ENCODE data around the gene PPM1J.
A peak's percentile ranks its signal among the peaks of the same experiment; 100 is the strongest.
"Not testable (repeated sequence)": the region's sequence is repeated elsewhere in the genome, so short reads cannot be mapped to it uniquely, and the experiment has no call there.

The PPM1J gene

GRCh38 chr1:112715264-112716053 lies at the start of gene PPM1J:
Gene PPM1J, minus strand, starts transcription at chr1:112715332. Its CDS starts 31 bp downstream, at chr1:112715301.
- DNase-seq = peak; percentile 97

GRCh38 chr1:112762541-112763500 lies 47.7 kb upstream of the PPM1J start:
- peak; percentile 49 for DNase-seq

- peak; percentile 30 for DNase-seq
Observed at GRCh38 chr1:112761714-112762480, 46.8 kb upstream of the PPM1J start.

GRCh38 chr1:112759228-112759627 lies 44.1 kb upstream of the PPM1J start:
- no peak for DNase-seq

- DNase-seq = no peak
Observed at GRCh38 chr1:112754116-112754628, 39.0 kb upstream of the PPM1J start.

GRCh38 chr1:112748396-112748795 lies 33.3 kb upstream of the PPM1J start:
- no peak for DNase-seq

GRCh38 chr1:112744009-112744578 lies 29.0 kb upstream of the PPM1J start:
- peak; percentile 27 for DNase-seq

GRCh38 chr1:112743174-112744008 lies 28.3 kb upstream of the PPM1J start:
- no peak for DNase-seq

GRCh38 chr1:112737573-112737972 lies 22.4 kb upstream of the PPM1J start:
- no peak for DNase-seq

GRCh38 chr1:112735752-112736151 lies 20.6 kb upstream of the PPM1J start:
- peak; percentile 40 for DNase-seq

GRCh38 chr1:112731451-112731850 lies 16.3 kb upstream of the PPM1J start:
- no peak for DNase-seq

- DNase-seq = no peak
Observed at GRCh38 chr1:112729909-112730308, 14.8 kb upstream of the PPM1J start.

GRCh38 chr1:112729011-112729410 lies 13.9 kb upstream of the PPM1J start:
- not testable (repeated sequence) for DNase-seq

GRCh38 chr1:112728306-112728971 lies 13.3 kb upstream of the PPM1J start:
- not testable (repeated sequence) for DNase-seq

GRCh38 chr1:112727716-112728115 lies 12.6 kb upstream of the PPM1J start:
- DNase-seq = no peak

GRCh38 chr1:112724240-112724639 lies 9.1 kb upstream of the PPM1J start:
- DNase-seq = not testable (repeated sequence)

- no peak for DNase-seq
Observed at GRCh38 chr1:112723511-112723839, 8.3 kb upstream of the PPM1J start.

GRCh38 chr1:112722601-112723510 lies 7.7 kb upstream of the PPM1J start:
- no peak for DNase-seq

- no peak for DNase-seq
Observed at GRCh38 chr1:112721966-112722524, 6.9 kb upstream of the PPM1J start.

All from DMS53 (cell line).